Measurements from ENCODE around the gene IGLL1.
A peak's percentile ranks its signal among the peaks of the same experiment; 100 is the strongest.
"Not testable (repeated sequence)": the region's sequence is repeated elsewhere in the genome, so short reads cannot be mapped to it uniquely, and the experiment has no call there.

The IGLL1 gene

GRCh38 chr22:23591201-23591791 is 11.2 kb upstream of the IGLL1 start:
- DNase-seq, result peak in 7 of 14 donors; percentile 0 to 51 (median 15)

GRCh38 chr22:23583836-23584235 is 3.7 kb upstream of the IGLL1 start:
- DNase-seq, result no peak

- no peak for DNase-seq
Observed at GRCh38 chr22:23583153-23583552, 3.1 kb upstream of the IGLL1 start.

- DNase-seq, result no peak
Observed at GRCh38 chr22:23581260-23581650, 1.2 kb upstream of the IGLL1 start.

- DNase-seq, result no peak
Observed at GRCh38 chr22:23580576-23581259, 628 bp upstream of the IGLL1 start.

- DNase-seq, result no peak
Observed at GRCh38 chr22:23579280-23579679, 810 bp downstream of the IGLL1 start.

- DNase-seq, result no peak
Observed at GRCh38 chr22:23578306-23578705, 1.8 kb downstream of the IGLL1 start.

- no peak for DNase-seq
Observed at GRCh38 chr22:23576681-23577080, 3.4 kb downstream of the IGLL1 start.

- DNase-seq, result no peak
Observed at GRCh38 chr22:23575601-23576000, 4.5 kb downstream of the IGLL1 start.

GRCh38 chr22:23574877-23575276 is 5.2 kb downstream of the IGLL1 start:
- no peak for DNase-seq

- DNase-seq, result no peak
Observed at GRCh38 chr22:23574371-23574811, 5.7 kb downstream of the IGLL1 start.

- not testable (repeated sequence) for DNase-seq
Observed at GRCh38 chr22:23573701-23574235, 6.3 kb downstream of the IGLL1 start.

- not testable (repeated sequence) for DNase-seq
Observed at GRCh38 chr22:23573106-23573505, 7.0 kb downstream of the IGLL1 start.

GRCh38 chr22:23571486-23571885 is 8.6 kb downstream of the IGLL1 start:
- no peak for DNase-seq

- no peak for DNase-seq
Observed at GRCh38 chr22:23570681-23571080, 9.4 kb downstream of the IGLL1 start.

- DNase-seq, result no peak
Observed at GRCh38 chr22:23569716-23570115, 10.4 kb downstream of the IGLL1 start.

- DNase-seq, result no peak
Observed at GRCh38 chr22:23569291-23569690, 10.8 kb downstream of the IGLL1 start.

GRCh38 chr22:23566705-23567475 is 13.2 kb downstream of the IGLL1 start:
- DNase-seq, result no peak

- no peak for DNase-seq
Observed at GRCh38 chr22:23565915-23566704, 14.0 kb downstream of the IGLL1 start.

GRCh38 chr22:23565305-23565914 is 14.7 kb downstream of the IGLL1 start:
- no peak for DNase-seq

- DNase-seq, result no peak
Observed at GRCh38 chr22:23564276-23564675, 15.8 kb downstream of the IGLL1 start.

- DNase-seq, result no peak
Observed at GRCh38 chr22:23563111-23563510, 17.0 kb downstream of the IGLL1 start.

Measured in C1 segment of cervical spinal cord (tissue), 14 donors.